GM18499 (cell line): Measurements from ENCODE around the gene YPEL4.
"Not testable (repeated sequence)": the region's sequence is repeated elsewhere in the genome, so short reads cannot be mapped to it uniquely, and the experiment has no call there.

Source experiments
- ATAC-seq: cut with Tn5 transposase; IDR thresholded peaks from one replicate; pipeline ENCODE4 v1.9.1; 2021; ENCODE audit warnings: moderate number of reproducible peaks; ENCODE audit not compliant: insufficient read depth, unreplicated experiment

Gene YPEL4, protein sequence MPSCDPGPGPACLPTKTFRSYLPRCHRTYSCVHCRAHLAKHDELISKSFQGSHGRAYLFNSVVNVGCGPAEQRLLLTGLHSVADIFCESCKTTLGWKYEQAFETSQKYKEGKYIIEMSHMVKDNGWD

GRCh38 chr11:57649826-57650738, at the start of gene YPEL4:
Gene YPEL4 (minus strand): TSS chr11:57649912. CDS start chr11:57647107, 2,805 bp downstream.
- no peak for ATAC-seq

DNA sequence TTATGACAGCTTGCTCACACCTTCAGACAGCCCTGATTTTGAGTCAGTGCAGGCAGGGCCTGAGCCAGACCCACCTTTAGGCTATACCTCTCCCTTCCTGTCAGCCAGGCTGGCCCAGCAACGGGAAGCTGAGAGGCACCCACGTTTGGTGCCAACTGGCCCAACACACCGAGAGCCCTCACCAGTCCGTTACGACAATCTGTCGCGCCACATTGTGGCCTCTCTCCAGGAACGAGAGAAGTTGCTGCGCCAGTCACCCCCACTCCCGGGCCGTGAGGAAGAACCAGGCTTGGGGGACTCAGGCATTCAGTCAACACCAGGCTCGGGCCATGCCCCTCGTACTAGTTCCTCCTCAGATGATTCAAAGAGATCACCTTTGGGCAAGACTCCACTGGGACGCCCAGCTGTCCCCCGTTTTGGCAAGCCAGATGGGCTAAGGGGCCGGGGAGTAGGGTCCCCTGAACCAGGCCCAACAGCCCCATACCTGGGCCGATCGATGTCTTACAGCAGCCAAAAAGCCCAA, 49.2 kb upstream of the YPEL4 start:
- no peak for ATAC-seq

GRCh38 chr11:57690474-57690873, 40.8 kb upstream of the YPEL4 start:
- not testable (repeated sequence) for ATAC-seq

GRCh38 chr11:57681168-57681567, 31.5 kb upstream of the YPEL4 start:
- ATAC-seq = no peak

GRCh38 chr11:57680552-57680874, 30.8 kb upstream of the YPEL4 start:
- ATAC-seq = no peak

- ATAC-seq = no peak
These were observed 29.7 kb upstream of the YPEL4 start for GRCh38 chr11:57679396-57679795.

GRCh38 chr11:57675176-57675941, 25.6 kb upstream of the YPEL4 start:
- no peak for ATAC-seq

- no peak for ATAC-seq
These were observed 24.5 kb upstream of the YPEL4 start for GRCh38 chr11:57674251-57674650.

DNA sequence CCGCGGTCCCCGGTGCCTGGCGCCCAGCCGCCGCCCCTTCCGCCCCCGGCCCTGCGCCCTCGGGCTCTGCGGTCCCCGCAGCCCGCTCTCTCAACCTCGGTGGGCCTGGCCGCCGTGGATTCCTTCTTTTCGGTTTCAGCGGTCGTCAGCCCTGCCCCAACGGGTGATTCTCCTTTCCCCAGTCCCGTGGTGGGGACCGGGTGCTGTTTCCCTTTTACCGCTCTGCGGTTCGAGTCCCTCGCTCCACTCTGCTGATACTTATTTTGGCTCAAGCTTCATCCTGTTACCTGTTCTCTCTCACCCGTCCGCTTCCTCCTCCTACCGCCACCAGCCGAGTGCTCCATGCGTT, 18.7 kb upstream of the YPEL4 start:
- no peak for ATAC-seq

DNA sequence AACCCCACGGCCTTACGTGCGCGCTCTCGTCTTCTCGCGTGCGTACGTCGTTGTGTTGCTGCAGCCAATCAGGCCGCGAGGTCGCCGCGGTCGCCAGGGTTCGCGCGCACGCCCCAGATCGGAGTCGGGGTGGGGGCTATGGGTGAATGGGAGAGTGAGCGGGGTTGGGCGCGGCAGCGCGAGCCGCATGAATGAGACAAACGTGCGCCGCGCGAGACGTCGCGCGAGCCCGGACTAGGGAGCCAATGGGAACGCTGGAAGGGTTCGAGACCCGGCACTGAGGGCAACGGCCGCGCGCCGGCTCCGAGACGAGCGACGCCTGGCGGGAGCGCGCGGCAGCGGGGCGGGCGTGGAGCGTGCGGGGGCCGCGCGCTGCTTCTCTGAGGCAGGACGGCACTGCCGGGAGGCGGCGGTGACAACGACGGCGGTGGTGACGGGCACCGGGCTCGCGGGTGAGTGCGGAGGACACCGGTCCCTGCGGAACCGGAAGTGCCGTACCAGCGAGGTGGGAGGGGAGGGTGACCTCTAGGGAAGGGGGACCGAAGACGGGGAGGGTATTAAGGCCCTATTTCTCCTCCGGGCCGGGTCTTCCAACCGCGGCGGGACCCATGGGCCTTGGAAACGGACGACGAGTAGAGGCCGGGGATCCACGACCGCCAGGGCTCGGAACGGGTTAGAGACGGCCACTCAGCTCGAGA, 18.2 kb upstream of the YPEL4 start, which contains the start of gene ZDHHC5:
Gene ZDHHC5 (plus strand): TSS at position 379 of the 698 bp plus-strand sequence. CDS start 4,977 bp downstream, outside the sequence.
- peak; percentile 73 for ATAC-seq

- peak; percentile 54 for ATAC-seq
These were observed 17.5 kb upstream of the YPEL4 start for GRCh38 chr11:57667117-57667735.

GRCh38 chr11:57663975-57664374, 14.3 kb upstream of the YPEL4 start:
- no peak for ATAC-seq

- no peak for ATAC-seq
These were observed 13.2 kb upstream of the YPEL4 start for GRCh38 chr11:57662893-57663292.

- ATAC-seq = no peak
These were observed 10.0 kb upstream of the YPEL4 start for GRCh38 chr11:57659669-57660068.

DNA sequence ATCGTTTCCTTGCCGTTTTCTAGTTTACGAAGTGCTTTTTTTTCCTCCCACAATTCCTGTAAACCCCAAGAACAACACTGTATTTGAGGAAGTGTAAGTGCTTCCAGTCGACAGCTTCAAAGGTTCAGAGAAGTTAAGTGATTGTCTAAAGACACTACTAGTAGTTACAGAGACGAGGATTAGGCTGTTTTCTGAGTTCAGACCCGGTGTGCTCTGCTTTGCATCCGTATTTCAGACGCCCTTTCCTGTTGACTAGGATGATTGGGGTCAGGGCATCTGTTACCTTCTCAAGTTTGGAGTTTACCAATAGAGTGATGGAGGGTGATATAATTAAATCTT, 8.3 kb upstream of the YPEL4 start:
- no peak for ATAC-seq

GRCh38 chr11:57657194-57658022, 7.7 kb upstream of the YPEL4 start, which contains the start of gene CLP1:
Gene CLP1 (plus strand): TSS chr11:57657762. CDS start chr11:57659477, 1,715 bp downstream.
- peak; percentile 99 for ATAC-seq

DNA sequence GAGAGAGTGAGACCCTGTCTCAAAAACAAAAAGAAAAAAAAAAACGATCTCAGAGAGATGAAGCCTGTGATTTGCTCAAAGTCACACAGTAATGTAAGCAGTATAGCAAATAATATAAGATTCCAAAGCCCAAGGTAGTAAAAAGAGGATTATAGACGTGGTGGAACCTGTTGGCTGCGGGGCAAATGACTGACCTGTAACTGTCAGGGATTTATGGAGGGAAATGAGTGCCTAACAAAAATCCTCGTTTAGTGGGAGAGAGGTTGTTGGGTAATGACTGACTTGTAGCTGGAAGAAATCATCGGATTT, 7.1 kb upstream of the YPEL4 start:
- no peak for ATAC-seq

DNA sequence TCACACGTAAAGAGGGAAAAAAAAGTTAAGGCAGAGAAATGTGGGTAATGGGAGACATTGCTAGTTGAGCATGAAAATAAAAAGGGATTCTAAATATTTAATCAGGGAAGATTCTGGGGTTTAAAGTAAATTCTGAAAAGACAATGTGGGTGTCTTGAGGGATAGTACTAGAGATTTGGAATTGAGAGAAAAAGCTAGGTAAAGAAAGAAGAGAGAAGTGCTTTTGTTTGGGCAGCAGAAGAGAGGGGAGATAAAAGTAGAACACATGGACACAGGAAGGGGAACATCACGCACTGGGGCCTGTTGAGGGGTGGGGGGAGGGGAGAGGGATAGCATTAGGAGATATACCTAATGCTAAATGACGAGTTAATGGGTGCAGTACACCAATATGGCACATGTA, 3.5 kb upstream of the YPEL4 start:
- ATAC-seq = no peak

GRCh38 chr11:57652662-57653061, 3.0 kb upstream of the YPEL4 start:
- ATAC-seq = no peak
